ENCODE results near the gene TWSG1.

Gene TWSG1

GRCh38 chr18:9410515-9410914 lies 75.9 kb downstream of the TWSG1 start:
- TF ChIP-seq TAF1 (IDR thresholded peaks at IDR 0.05; ENCODE audit: borderline replicate concordance, insufficient read depth, low read length) (no peak), REST (IDR thresholded peaks at IDR 0.05; ENCODE audit: insufficient read depth in 1 of 2, low read depth in 2 of 2, low read length in 2 of 2) (no peak), POLR2AphosphoS5 (IDR thresholded peaks at IDR 0.05; ENCODE audit: low read depth, low read length) (no peak), SIN3A (IDR thresholded peaks at IDR 0.05; ENCODE audit: borderline replicate concordance, insufficient read depth, low read length) (no peak), FOXP2 (optimal IDR thresholded peaks at IDR 0.05; ENCODE audit: borderline replicate concordance, extremely low read depth, extremely low read length, insufficient read depth) (no peak)

- no peak for TF ChIP-seq TAF1 (IDR thresholded peaks at IDR 0.05; ENCODE audit: borderline replicate concordance, insufficient read depth, low read length)
- TF ChIP-seq SIN3A (IDR thresholded peaks at IDR 0.05; ENCODE audit: borderline replicate concordance, insufficient read depth, low read length), result no peak
- TF ChIP-seq REST (IDR thresholded peaks at IDR 0.05; ENCODE audit: insufficient read depth in 1 of 2, low read depth in 2 of 2, low read length in 2 of 2), result no peak
- no peak for TF ChIP-seq FOXP2 (optimal IDR thresholded peaks at IDR 0.05; ENCODE audit: borderline replicate concordance, extremely low read depth, extremely low read length, insufficient read depth)
- no peak for TF ChIP-seq POLR2AphosphoS5 (IDR thresholded peaks at IDR 0.05; ENCODE audit: low read depth, low read length)
These were observed 79.0 kb downstream of the TWSG1 start for GRCh38 chr18:9413576-9413975.

GRCh38 chr18:9416563-9417072 lies 82.0 kb downstream of the TWSG1 start:
- TF ChIP-seq REST (IDR thresholded peaks at IDR 0.05; ENCODE audit: insufficient read depth in 1 of 2, low read depth in 2 of 2, low read length in 2 of 2) (no peak), POLR2AphosphoS5 (IDR thresholded peaks at IDR 0.05; ENCODE audit: low read depth, low read length) (no peak), SIN3A (IDR thresholded peaks at IDR 0.05; ENCODE audit: borderline replicate concordance, insufficient read depth, low read length) (no peak), TAF1 (IDR thresholded peaks at IDR 0.05; ENCODE audit: borderline replicate concordance, insufficient read depth, low read length) (no peak), FOXP2 (optimal IDR thresholded peaks at IDR 0.05; ENCODE audit: borderline replicate concordance, extremely low read depth, extremely low read length, insufficient read depth) (no peak)

- TF ChIP-seq REST (IDR thresholded peaks at IDR 0.05; ENCODE audit: insufficient read depth in 1 of 2, low read depth in 2 of 2, low read length in 2 of 2) (no peak), SIN3A (IDR thresholded peaks at IDR 0.05; ENCODE audit: borderline replicate concordance, insufficient read depth, low read length) (no peak), POLR2AphosphoS5 (IDR thresholded peaks at IDR 0.05; ENCODE audit: low read depth, low read length) (no peak), TAF1 (IDR thresholded peaks at IDR 0.05; ENCODE audit: borderline replicate concordance, insufficient read depth, low read length) (no peak), FOXP2 (optimal IDR thresholded peaks at IDR 0.05; ENCODE audit: borderline replicate concordance, extremely low read depth, extremely low read length, insufficient read depth) (no peak)
These were observed 82.7 kb downstream of the TWSG1 start for GRCh38 chr18:9417073-9417851.
